Measurements from ENCODE around the gene CEMP1.

GRCh38 chr16:2501946-2502895, 29.0 kb downstream of the CEMP1 start:
- TF ChIP-seq, protein P1, sequence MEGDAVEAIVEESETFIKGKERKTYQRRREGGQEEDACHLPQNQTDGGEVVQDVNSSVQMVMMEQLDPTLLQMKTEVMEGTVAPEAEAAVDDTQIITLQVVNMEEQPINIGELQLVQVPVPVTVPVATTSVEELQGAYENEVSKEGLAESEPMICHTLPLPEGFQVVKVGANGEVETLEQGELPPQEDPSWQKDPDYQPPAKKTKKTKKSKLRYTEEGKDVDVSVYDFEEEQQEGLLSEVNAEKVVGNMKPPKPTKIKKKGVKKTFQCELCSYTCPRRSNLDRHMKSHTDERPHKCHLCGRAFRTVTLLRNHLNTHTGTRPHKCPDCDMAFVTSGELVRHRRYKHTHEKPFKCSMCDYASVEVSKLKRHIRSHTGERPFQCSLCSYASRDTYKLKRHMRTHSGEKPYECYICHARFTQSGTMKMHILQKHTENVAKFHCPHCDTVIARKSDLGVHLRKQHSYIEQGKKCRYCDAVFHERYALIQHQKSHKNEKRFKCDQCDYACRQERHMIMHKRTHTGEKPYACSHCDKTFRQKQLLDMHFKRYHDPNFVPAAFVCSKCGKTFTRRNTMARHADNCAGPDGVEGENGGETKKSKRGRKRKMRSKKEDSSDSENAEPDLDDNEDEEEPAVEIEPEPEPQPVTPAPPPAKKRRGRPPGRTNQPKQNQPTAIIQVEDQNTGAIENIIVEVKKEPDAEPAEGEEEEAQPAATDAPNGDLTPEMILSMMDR (IDR thresholded peaks at IDR 0.05; ENCODE audit: low read depth, low read length, poor library complexity, severe bottlenecking): no peak
- no peak for TF ChIP-seq EZH2phosphoT487 (IDR thresholded peaks at IDR 0.05; ENCODE audit: borderline replicate concordance, low read length)
